Gastrocnemius medialis (tissue), 4 donors: ENCODE measurements around the gene DOCK8. TPM values are rescaled to one million over a fixed set of nuclear protein-coding genes. Genes with fewer than 3 reads are reported as not detected.

Experiments
- ATAC-seq, 2 donors: fragments of 150-250 bp; one replicate each; pipeline ENCODE4 v1.9.1; 2016
- DNase-seq, 2 donors: peaks; one replicate each; pipeline ENCODE4 v3.0.0-alpha.2; 2019
- H3K27ac ChIP-seq, 4 donors: fragments of 200-600 bp; sonication (generic); 1 replicate in 1 of 4; 2 replicates in 3 of 4; pipeline ENCODE4 v1.5.1; 2016 to 2018; ENCODE audit warnings: mild to moderate bottlenecking in 2 of 4, moderate library complexity in 1 of 4
- H3K27me3 ChIP-seq, 3 donors: fragments of 200-600 bp; sonication (generic) in 2 of 3; 1 replicate in 1 of 3; 2 replicates in 2 of 3; pipeline versions ENCODE4 v1.5.1 to v1.6.0; 2016 to 2019; ENCODE audit warnings: mild to moderate bottlenecking in 1 of 3, moderate library complexity in 1 of 3
- H3K36me3 ChIP-seq, 2 donors: fragments of 200-600 bp; sonication (generic) in 1 of 2; one replicate each; pipeline ENCODE4 v1.5.1; 2017 to 2018
- H3K4me1 ChIP-seq, 2 donors: fragments of 200-600 bp; sonication (generic) in 1 of 2; one replicate each; pipeline ENCODE4 v1.5.1; 2016 to 2017; ENCODE audit warnings: mild to moderate bottlenecking in 2 of 2
- H3K4me3 ChIP-seq, 4 donors: fragments of 200-600 bp; sonication (generic) in 3 of 4; 1 replicate in 1 of 4; 2 replicates in 3 of 4; pipeline ENCODE4 v1.5.1; 2016 to 2019; ENCODE audit warnings: mild to moderate bottlenecking in 2 of 4
- H3K9me3 ChIP-seq, 3 donors: fragments of 200-600 bp; sonication (generic) in 2 of 3; 1 replicate in 1 of 3; 2 replicates in 2 of 3; pipeline ENCODE4 v1.5.1; 2016 to 2019
- POLR2A ChIP-seq, 2 donors: fragments of 450-650 bp; IDR thresholded peaks; one replicate each; pipeline ENCODE4 v1.6.1; 2017; ENCODE audit warnings: antibody characterized with exemption in 2 of 2, mild to moderate bottlenecking in 2 of 2, moderate library complexity in 2 of 2
- in situ Hi-C, 4 donors: fragments of 200-750 bp; cut with MboI; loops; one replicate each; pipeline versions ENCODE4 v1.15.0 to v1.8.0; 2017; ENCODE audit warnings: low sequenced_read_pairs in 4 of 4
- intact Hi-C: fragments of 100-400 bp; cut with DNase I; formaldehyde crosslinking; loops from one replicate; pipeline ENCODE4 v1.15.1; 2023; ENCODE audit warnings: low total_unique reads
- total RNA-seq, 4 donors: library from RNA; depleted of rRNA; stranded (reverse); fragments of >200 nt; gene quantifications; one replicate each; pipeline versions ENCODE4 v1.1.0 to v1.2.3, GENCODE V29; 2016
- TF ChIP-seq, protein P1 (sequence below), 5 experiments: fragments of 450-650 bp in 3 of 5; fragments of 200-600 bp in 2 of 5; sonication (generic) in 2 of 5; IDR thresholded peaks in 4 of 5; conservative IDR thresholded peaks in 1 of 5; 1 replicate in 4 of 5; 2 replicates in 1 of 5; pipeline ENCODE4 v1.5.1; 2016 to 2019; ENCODE audit warnings: antibody characterized with exemption in 5 of 5, mild to moderate bottlenecking in 3 of 5, moderate library complexity in 3 of 5

DOCK8 gene
- total RNA-seq, 4 donors from 2014 or later, result 0.80 to 2.8 (median 2.0) TPM

DNA sequence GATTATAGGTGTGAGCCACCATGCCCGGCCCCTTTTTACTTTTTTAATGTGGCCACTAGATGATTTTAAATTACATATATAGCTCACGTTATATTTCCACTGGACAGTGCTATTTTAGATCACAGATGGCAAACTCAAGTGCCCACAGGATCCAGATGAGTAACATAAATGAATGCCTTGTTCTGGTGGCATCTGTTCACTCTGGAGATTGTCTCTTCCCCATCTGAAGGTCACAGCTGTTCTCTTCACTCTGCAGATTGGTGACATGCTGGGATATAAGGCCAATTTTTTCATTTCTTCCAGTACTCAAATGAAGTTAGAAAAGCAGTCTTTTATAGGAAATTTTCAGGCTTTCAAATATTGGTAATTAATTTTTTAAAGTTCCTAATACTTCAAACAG is 160.1 kb downstream of the DOCK8 start:
- intact Hi-C loops, result no loop called here
- in situ Hi-C loops, result no loop called here
- DNase-seq (no peak), ATAC-seq (no peak)
- TF ChIP-seq, protein P1, sequence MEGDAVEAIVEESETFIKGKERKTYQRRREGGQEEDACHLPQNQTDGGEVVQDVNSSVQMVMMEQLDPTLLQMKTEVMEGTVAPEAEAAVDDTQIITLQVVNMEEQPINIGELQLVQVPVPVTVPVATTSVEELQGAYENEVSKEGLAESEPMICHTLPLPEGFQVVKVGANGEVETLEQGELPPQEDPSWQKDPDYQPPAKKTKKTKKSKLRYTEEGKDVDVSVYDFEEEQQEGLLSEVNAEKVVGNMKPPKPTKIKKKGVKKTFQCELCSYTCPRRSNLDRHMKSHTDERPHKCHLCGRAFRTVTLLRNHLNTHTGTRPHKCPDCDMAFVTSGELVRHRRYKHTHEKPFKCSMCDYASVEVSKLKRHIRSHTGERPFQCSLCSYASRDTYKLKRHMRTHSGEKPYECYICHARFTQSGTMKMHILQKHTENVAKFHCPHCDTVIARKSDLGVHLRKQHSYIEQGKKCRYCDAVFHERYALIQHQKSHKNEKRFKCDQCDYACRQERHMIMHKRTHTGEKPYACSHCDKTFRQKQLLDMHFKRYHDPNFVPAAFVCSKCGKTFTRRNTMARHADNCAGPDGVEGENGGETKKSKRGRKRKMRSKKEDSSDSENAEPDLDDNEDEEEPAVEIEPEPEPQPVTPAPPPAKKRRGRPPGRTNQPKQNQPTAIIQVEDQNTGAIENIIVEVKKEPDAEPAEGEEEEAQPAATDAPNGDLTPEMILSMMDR (IDR thresholded peaks at IDR 0.05 in 4 of 5, conservative IDR thresholded peaks at IDR 0.05 in 1 of 5), result no peak
- no peak for TF ChIP-seq POLR2A (IDR thresholded peaks at IDR 0.05)
- H3K4me3 ChIP-seq, result no peak overlapping the region
- H3K4me1 ChIP-seq, result peaks cover 21 to 29% of the 10 kb centered on the region in 2 donors
- H3K27ac ChIP-seq, result no peak overlapping the region
- H3K27me3 ChIP-seq, result no peaks in the 10 kb centered on the region
- H3K36me3 ChIP-seq, result no peaks in the 10 kb centered on the region
- no peaks in the 10 kb centered on the region for H3K9me3 ChIP-seq

DNA sequence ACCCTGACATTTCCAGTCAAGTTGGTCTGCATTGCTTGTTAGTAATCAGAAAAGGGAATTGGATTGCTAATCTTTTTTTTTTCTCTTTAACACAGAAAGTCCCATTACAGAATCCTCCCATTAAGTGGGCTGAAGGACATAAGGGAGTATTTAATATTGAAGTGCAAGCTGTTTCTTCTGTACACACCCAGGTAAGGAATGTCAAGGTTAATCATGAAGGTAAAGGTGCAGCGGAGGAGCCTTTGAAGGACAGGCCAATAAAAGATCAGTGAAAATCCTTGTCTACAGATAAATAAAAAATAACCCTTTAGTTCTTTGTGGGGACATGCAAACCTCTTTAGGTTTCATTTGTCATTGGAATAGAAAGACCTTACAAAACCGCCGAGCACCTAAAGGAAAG is 161.4 kb downstream of the DOCK8 start:
- H3K27me3 ChIP-seq, result no peaks in the 10 kb centered on the region
- peaks cover 11 to 16% of the 10 kb centered on the region in 2 donors for H3K4me1 ChIP-seq
- no peak overlapping the region for H3K27ac ChIP-seq
- DNase-seq, result no peak
- no peaks in the 10 kb centered on the region for H3K9me3 ChIP-seq
- H3K4me3 ChIP-seq, result no peak overlapping the region
- ATAC-seq, result no peak
- no peaks in the 10 kb centered on the region for H3K36me3 ChIP-seq
- no peak for TF ChIP-seq POLR2A (IDR thresholded peaks at IDR 0.05)
- TF ChIP-seq, protein P1 (IDR thresholded peaks at IDR 0.05 in 4 of 5, conservative IDR thresholded peaks at IDR 0.05 in 1 of 5), result no peak
- intact Hi-C loops, result no loop called here
- in situ Hi-C loops, result no loop called here

DNA sequence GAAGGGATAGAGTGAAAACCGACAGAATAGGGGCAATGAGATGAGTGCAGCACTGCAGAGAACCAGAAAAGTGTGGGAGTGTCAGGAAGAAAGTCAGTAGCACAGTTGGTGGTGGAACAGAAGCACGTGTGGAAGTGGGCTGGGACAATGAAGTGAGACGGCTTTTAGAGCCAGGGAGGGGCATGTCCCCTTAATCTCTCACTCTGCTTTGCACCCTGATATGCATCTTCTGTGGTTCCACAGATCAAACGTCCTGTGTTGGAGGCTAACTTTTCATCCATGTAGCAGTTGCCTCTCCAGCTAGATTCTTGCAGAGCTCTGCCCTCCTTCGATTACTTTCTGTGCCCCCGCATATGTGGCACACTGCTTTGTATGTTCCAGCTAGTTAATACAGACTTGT is 163.6 kb downstream of the DOCK8 start:
- TF ChIP-seq, protein P1 (IDR thresholded peaks at IDR 0.05 in 4 of 5, conservative IDR thresholded peaks at IDR 0.05 in 1 of 5), result no peak
- TF ChIP-seq POLR2A (IDR thresholded peaks at IDR 0.05), result no peak
- H3K27me3 ChIP-seq, result no peaks in the 10 kb centered on the region
- DNase-seq, result no peak
- intact Hi-C loops (no loop called here), in situ Hi-C loops (no loop called here)
- no peak for ATAC-seq
- H3K36me3 ChIP-seq, result no peaks in the 10 kb centered on the region
- no peak overlapping the region for H3K27ac ChIP-seq
- no peaks in the 10 kb centered on the region for H3K4me1 ChIP-seq
- H3K9me3 ChIP-seq, result no peaks in the 10 kb centered on the region
- no peak overlapping the region for H3K4me3 ChIP-seq

DNA sequence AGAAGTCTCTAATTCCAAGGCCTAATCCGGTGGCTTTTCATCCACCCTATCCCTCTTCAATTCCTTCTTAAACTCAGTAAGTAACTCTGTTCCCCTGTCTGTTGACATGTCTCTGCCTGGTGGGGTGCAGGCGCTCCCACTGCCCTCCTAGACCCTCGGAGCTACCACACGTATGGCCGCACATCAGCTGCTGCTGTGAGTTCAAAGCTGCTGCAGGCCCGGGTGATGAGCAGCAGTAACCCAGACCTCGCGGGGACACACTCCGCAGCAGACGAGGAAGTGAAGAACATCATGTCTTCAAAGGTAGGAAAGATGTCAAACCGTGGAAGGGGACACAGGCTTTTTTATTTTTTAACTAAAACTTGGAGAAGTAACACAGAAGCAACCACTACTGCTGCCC is 167.7 kb downstream of the DOCK8 start:
- Histone ChIP-seq H3K27me3 (no peaks in the 10 kb centered on the region), H3K9me3 (no peaks in the 10 kb centered on the region), H3K36me3 (no peaks in the 10 kb centered on the region), H3K4me3 (no peak overlapping the region), H3K4me1 (no peaks in the 10 kb centered on the region), H3K27ac (no peak overlapping the region)
- in situ Hi-C loops (no loop called here), intact Hi-C loops (loop anchor here (10.0 kb wide), 1 partner anchor 422 kb away; no protein-coding TSS in a partner anchor)
- DNase-seq (no peak), ATAC-seq (no peak)
- no peak for TF ChIP-seq POLR2A (IDR thresholded peaks at IDR 0.05)

DNA sequence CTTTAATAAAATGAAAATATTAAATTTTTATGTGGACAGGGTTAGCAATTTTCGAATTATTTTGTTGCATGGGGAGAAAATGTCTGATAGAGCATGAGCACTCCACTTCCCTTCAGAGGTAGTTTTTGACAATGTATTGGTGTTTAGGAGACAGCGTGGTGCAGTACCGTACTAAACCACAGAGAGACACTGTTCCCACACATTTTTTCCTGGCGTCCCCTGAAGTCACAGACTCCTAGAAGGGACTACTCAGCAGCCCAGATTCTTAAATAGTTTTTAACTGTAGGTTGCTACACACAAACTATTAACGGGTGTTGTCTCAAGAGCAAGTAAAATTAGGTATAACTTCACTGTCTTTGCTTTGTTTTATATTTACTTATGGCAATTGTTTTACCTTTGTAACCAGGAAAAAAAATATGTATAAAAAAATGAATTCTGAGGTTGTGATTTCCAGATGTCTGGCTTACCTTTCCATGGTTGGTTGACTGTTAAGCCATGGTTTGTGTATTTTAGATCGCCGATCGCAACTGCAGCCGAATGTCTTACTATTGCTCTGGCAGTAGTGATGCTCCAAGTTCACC is 171.2 kb downstream of the DOCK8 start:
- intact Hi-C loops, result loop anchor here (5.0 to 10.0 kb wide), 4 partner anchors 161 to 621 kb away; no protein-coding TSS in a partner anchor
- Histone ChIP-seq H3K4me3 (no peak overlapping the region), H3K9me3 (no peaks in the 10 kb centered on the region), H3K4me1 (no peaks in the 10 kb centered on the region), H3K27ac (no peak overlapping the region), H3K36me3 (no peaks in the 10 kb centered on the region), H3K27me3 (no peaks in the 10 kb centered on the region)
- no peak for TF ChIP-seq POLR2A (IDR thresholded peaks at IDR 0.05)
- TF ChIP-seq, protein P1 (IDR thresholded peaks at IDR 0.05 in 4 of 5, conservative IDR thresholded peaks at IDR 0.05 in 1 of 5), result peak; percentile 68 to 80 (median 77)
- ATAC-seq, result peak; percentile 75 to 79
- DNase-seq, result no peak
- in situ Hi-C loops, result no loop called here
